CD4-positive, alpha-beta T cell treated with Interleukin-4 for 4 hours (primary cell): ENCODE data around the gene TNRC6A.
"Not testable (repeated sequence)": the region's sequence is repeated elsewhere in the genome, so short reads cannot be mapped to it uniquely, and the experiment has no call there.

ENCODE experiments used
- DNase-seq: peaks from one replicate; pipeline ENCODE4 v3.0.0-alpha.2; 2020

TNRC6A gene

DNA sequence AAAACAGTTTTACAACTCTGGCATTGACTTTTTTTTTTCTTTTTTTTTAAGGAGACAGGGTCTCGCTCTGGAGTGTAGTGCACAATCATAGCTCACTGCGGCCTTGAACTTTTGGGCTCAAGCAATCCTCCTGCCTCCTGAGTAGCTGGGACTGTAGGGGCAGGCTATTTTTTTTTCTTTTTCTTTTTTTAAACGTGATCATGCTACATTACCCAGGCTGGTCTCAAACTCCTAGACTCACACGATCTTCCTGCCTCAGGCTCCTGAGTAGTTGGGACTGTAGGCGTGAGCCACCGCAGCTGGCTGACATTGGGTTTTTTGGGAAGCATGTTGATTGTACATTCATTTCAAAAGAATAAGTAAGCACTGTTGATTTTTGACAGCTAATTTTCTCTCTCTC is 32.1 kb downstream of the TNRC6A start:
- DNase-seq: no peak

DNA sequence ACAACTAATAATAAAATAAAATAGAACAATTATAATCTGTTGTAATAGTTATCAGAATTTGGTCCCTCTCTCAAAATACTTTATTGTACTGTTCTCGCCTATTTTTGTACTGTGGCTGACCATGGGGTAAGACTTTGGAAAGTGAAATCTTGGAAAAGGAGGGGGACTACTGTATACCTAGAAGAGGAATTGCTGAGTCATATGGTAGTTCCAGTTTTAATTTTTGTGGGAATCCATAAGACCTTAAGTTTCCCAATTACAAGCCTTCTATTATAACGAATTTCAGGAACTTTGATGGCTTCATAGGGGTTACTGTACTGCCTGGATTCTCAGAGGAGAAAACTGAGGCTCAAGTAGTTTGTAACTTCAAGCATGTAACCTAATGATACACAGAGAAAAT is 35.5 kb downstream of the TNRC6A start:
- DNase-seq: no peak

DNA sequence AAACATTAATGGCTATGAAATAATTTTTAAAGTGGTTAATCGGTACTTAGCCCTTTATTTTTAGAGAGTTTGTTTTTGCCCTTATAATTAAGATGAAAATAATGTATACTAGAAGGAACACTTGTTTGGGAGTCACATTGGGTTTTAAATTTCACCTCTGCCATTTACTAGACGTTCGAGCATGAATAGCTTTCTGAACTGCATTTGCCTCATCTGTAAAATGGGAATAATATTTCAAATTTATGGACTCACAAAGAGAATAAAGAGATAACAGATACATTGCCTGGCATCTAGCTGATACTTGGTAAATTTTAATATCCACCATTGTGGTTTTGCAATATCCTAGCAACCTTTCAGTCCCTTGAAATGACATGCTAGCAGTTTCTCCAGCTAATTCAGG is 36.6 kb downstream of the TNRC6A start:
- DNase-seq: no peak

DNA sequence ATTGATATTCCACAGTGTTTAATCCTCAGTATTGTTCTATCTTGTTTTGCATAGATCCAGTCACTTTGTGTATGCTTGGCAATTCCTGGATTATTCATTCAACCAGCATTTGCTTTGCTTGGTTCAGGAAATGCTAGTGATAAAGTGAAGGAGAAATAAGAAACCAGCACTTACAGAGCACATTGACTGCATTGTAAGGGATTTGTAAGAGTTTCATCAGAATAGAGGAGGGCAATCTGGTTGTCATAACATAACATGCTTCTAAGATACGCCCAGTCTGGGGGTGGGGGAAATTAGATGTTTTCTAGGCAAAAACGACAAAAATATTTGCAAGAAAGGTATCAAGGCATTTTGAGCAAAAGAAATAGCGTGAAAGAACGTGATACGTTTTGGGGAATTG is 40.4 kb downstream of the TNRC6A start:
- DNase-seq: no peak

GRCh38 chr16:24771132-24771778 is 41.8 kb downstream of the TNRC6A start:
- DNase-seq: peak; percentile 17

- DNase-seq: no peak
These were observed 42.3 kb downstream of the TNRC6A start for GRCh38 chr16:24771779-24772157.

GRCh38 chr16:24773771-24774427 is 44.4 kb downstream of the TNRC6A start:
- DNase-seq: peak; percentile 33

DNA sequence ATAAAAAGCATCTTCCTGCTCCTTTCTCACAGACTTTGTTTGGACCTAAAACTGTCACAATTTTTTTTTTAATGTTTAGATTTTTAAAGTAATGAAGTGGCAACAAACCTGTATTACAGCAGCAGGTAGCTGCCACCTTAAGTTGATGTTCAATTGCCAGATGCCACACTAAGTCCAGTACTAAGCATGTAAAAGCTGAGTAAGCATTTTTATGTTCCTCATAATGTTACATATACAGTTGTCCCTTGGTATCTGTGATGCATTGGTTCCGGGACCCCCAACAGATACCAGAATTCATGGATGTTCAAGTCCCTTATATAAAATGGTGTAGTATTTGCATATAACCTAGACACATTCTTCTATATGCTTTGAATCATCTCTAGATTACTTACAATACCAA is 45.1 kb downstream of the TNRC6A start:
- DNase-seq: no peak

DNA sequence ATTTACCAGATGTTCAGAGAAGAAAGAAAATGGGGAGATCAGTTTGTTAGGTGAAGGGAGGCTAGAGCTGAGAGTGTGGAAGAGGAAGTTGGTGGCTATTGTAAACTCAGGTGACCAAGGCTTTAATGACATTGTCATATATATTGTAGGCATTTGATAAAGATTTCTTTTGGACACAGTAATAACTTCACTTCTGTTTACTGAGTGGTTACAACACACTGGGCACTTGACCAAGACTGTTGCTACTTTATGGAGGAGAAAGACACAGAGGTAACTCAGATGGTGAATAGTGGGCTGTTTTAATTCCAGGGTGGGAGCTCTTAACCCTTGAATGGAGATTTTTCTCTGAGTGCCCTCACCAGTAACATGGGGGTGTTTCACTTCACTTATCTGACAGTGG is 46.0 kb downstream of the TNRC6A start:
- DNase-seq: no peak

DNA sequence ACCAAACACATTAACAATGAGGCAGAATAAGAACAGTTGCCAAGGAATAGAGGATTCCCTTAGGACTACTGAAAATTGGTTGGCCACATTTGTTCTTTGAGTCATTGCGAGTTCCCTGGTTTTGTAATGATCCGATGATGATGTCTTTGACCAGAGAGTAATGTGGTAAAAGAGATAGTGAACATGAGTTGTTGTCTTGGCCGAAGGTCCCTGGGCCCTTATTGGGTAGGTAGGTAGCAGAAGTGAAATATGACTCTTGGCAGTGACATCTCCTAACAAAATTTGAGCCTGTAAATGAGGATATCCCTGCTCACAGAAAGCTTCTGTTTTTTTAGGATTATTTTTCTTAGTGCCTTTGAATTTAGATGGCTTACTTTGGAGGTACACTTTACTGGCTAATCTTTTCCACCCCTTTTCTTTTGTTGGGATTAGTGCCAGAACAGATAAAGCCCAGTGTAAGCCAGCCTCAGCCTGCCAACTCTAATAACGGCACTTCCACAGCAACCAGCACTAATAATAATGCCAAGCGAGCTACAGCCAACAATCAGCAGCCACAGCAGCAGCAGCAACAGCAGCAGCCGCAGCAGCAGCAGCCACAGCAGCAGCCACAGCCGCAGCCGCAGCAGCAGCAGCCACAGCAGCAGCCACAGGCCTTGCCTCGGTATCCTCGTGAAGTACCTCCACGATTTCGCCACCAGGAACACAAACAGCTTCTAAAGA is 47.2 kb downstream of the TNRC6A start:
- no peak for DNase-seq

DNA sequence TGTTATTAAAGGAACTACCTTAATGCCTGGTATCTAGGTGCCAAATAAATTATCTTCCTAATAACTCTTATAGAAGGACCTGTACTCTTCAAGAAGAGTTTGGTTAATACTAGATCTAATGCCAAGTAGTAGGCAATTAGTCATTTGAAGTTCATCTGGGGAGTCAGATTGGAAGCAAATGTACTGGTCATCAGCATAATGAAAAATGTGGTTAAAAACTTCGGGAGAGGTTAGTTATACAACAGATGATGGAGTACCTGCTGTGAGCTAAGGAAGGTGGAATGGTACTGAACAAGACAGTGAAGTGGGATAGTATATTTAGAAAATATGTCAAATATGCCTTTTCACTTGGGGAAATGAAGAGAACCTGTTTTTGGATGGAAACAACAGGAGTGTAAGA is 49.2 kb downstream of the TNRC6A start:
- DNase-seq: no peak

GRCh38 chr16:24781256-24781655 is 51.8 kb downstream of the TNRC6A start:
- DNase-seq: no peak

DNA sequence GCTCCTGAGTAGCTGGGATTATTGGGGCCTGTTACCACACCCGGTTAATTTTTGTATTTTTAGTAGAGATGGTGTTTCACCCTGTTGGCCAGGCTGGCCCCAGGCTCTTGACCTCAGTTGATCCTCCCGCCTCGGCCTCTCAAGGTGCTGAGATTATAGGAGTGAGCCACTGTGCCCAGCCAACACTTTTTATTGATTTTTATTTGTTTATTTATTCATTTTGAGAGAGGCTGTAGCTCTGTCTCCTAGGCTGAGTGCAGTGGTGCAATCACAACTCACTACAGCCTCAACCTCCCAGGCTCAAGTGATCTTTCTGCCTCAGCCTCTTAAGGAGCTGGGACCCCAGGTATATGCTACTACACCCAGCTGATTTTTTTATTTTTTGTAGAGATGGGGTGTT is 54.7 kb downstream of the TNRC6A start:
- DNase-seq: no peak

DNA sequence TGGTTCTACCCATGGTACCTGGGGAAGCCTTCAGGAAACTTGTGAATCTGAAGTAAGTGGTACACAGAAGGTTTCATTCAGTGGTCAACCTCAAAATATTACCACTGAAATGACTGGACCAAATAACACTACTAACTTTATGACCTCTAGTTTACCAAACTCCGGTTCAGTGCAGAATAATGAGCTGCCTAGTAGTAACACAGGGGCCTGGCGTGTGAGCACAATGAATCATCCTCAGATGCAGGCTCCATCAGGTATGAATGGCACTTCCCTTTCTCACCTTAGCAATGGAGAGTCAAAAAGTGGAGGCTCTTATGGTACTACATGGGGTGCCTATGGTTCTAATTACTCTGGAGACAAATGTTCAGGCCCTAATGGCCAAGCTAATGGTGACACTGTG is 60.4 kb downstream of the TNRC6A start:
- no peak for DNase-seq

DNA sequence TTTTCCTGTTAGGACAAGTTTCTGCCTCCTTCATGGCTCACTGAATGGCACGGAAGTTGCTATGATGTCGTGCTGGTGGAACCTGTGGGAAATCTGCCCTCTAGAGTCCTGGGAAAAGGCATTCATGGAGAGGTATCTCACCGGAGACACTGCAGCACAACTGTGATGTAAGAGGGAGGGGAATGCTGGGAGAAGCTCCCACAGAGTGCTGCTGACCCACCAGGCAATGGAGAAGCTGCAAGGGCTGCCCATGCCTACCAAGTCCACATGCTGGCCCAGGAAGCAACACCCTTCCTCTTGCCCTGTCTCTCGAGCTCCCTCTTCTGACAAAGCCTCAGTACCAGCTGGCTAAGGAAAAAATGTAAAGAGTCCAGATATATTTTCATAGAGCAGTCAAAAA is 71.1 kb downstream of the TNRC6A start:
- no peak for DNase-seq

DNA sequence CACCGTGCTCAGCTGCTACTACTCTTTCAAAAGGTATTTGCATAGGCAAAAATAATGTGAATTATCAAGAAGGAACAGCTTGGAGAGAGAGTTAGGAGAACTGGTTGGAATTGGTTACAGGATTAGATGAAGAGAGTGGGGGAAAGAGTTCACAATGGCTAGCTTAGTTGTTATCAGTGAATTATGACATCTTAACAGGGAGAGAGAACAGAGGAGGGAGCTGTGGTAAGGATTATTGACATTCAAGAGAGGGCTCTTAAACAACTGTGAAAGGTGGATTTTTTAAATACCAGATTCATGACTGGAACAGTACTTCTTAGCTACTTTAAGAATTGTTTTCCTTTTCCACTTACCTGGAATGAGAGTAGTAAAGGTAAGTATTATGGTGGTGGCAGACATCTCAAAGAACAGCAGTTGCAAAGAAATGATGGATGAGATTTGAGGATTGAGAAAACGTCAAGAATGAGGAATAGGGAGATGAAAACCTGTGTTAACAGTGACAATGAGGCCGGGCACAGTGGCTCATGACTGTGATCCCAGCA is 72.4 kb downstream of the TNRC6A start:
- DNase-seq: no peak

DNA sequence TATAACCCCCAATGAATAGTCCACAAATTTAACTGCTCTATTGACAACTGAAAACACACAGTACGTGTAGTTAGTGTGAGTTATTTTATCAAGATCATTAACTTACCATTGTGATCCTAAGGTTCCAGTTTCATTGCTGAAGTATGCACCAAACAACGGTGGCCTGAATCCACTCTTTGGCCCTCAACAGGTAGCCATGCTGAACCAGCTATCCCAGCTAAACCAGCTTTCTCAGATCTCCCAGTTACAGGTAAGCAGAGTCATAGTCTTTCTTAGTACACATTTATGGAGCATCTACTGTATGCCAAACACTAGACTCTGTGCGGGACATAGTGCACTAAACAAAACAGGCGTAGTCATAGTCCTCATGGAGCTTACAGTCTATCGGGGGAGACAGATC is 76.0 kb downstream of the TNRC6A start:
- DNase-seq: no peak

DNA sequence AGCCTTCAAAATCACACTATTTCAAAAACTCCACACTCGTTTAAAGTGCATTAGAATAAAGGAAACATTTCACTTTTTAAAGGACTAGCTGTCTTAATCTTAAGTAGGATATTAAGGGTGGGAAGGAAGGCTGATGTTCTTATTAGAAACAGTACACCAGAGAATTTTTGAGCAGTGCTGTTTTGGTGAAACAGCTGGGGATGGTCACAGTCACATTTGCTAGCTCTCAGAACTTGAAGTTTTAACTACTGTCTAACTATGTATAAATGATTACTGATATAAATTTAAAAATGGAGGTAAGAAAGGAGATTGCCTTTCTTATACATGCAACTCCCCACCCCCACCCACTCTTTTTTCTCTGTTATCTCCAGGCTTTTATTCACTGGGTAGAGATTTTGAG is 77.8 kb downstream of the TNRC6A start:
- DNase-seq: no peak

GRCh38 chr16:24810951-24811843 is 81.7 kb downstream of the TNRC6A start:
- no peak for DNase-seq

DNA sequence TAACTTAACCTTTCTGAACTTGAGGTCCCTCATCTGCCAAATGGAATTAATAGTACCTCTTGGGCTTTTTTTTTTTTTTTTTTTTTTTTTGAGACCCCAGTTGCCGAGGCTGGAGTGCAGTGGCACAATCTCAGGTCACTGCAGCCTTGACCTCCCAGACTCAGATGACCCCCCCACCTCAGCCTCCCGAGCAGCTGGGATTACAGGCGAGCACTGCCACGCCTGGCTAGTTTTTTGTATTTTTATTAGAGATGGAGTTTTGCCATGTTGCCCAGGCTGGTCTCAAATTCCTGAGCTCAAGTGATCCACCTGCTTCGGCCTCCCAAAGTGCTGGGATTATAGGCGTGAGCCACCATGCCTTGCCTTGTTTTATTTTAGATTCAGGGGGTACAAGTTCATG is 83.4 kb downstream of the TNRC6A start:
- DNase-seq: not testable (repeated sequence)

DNA sequence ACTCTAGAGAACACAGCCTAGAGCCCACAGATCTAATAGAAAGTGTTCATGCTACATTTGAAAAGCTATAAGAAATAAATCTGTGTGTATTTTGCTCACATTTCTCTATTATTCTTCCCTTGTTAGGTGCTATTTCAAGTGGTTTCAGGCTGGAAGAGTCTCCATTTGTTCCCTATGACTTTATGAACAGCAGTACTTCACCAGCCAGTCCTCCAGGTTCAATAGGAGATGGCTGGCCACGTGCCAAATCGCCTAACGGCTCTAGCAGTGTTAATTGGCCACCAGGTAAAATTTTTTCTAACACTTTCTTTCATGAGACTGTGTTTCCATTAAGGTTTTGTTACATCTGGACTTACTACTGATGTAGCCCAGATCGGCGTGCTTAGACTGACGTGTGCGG is 85.6 kb downstream of the TNRC6A start:
- no peak for DNase-seq

- no peak for DNase-seq
These were observed 87.2 kb downstream of the TNRC6A start for GRCh38 chr16:24816688-24817087.

DNA sequence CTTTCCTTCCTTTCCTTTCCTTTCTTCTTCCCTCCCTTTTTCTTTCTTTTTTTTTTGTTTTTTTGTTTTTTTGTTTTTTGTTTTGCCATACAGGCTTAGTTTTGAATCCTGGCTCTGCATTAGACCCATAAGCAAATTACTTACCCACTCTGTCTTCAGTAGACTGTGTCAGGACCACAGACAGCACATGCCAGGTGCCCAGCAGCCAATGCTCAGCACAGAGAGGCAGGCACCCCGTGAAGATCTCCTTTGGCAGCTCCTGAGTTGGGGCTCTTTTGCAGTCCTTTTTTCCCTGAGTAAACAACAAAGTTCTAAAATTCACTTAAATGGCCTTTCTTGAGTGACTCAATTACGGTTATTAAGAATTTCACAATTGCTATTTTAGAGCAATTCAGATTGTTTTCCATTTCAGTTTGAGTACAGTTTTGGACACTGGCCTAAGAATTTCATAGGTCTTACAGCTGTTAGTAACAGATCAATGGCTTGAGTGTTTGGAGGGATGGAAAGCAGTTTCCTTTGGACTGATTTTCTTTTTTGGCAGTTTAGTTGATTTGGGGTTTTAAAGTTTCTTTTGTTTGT is 90.1 kb downstream of the TNRC6A start:
- DNase-seq: no peak
